CD14-positive monocyte (primary cell): ENCODE measurements around the gene FAIM2. TPM values are rescaled to one million over a fixed set of nuclear protein-coding genes. Genes with fewer than 3 reads are reported as not detected.

Source experiments
- DNase-seq, 3 donors: peaks; one replicate each; pipeline ENCODE4 v3.0.0-alpha.2; 2011 to 2022
- H2AFZ ChIP-seq: 2 replicates; pipeline ENCODE4 v1.6.0; 2012; ENCODE audit warnings: mild to moderate bottlenecking, low read depth, low read length, inconsistent platforms; ENCODE audit not compliant: insufficient read depth, poor library complexity, severe bottlenecking
- H3K27ac ChIP-seq, 2 donors: 1 replicate in 1 of 2; 2 replicates in 1 of 2; pipeline ENCODE4 v1.5.1; 2012 to 2013; ENCODE audit warnings: low read length in 2 of 2, control low read depth in 1 of 2, inconsistent platforms in 1 of 2, low read depth in 1 of 2, mild to moderate bottlenecking in 1 of 2
- H3K27me3 ChIP-seq, 2 donors: one replicate each; pipeline versions ENCODE4 v1.6.0 to v1.6.1; 2011 to 2013; ENCODE audit warnings: low read length in 2 of 2; ENCODE audit not compliant: control insufficient read depth in 2 of 2, insufficient read depth in 2 of 2
- H3K36me3 ChIP-seq, 2 donors: replicated peaks in 1 of 2; 1 replicate in 1 of 2; 2 replicates in 1 of 2; pipeline versions ENCODE4 v1.5.1 to v1.6.1; 2012 to 2013; ENCODE audit warnings: low read length in 2 of 2, control low read depth in 1 of 2, inconsistent platforms in 1 of 2, mild to moderate bottlenecking in 1 of 2; ENCODE audit not compliant: insufficient read depth in 2 of 2, control insufficient read depth in 1 of 2
- H3K4me1 ChIP-seq, 2 donors: 1 replicate in 1 of 2; 2 replicates in 1 of 2; pipeline versions ENCODE4 v1.5.1 to v1.6.1; 2012 to 2013; ENCODE audit warnings: low read length in 2 of 2, control low read depth in 1 of 2, inconsistent platforms in 1 of 2, mild to moderate bottlenecking in 1 of 2, moderate library complexity in 1 of 2; ENCODE audit not compliant: insufficient read depth in 2 of 2, control insufficient read depth in 1 of 2
- H3K4me2 ChIP-seq: replicated peaks from 2 replicates; pipeline ENCODE3; 2012; ENCODE audit warnings: low read length, moderate library complexity, mild to moderate bottlenecking; ENCODE audit not compliant: poor library complexity, severe bottlenecking; ENCODE audit errors: extremely low read depth
- H3K4me3 ChIP-seq, 3 experiments: fragments of 200-600 bp in 1 of 3; sonication (generic) in 1 of 3; replicated peaks in 1 of 3; 1 replicate in 2 of 3; 2 replicates in 1 of 3; pipeline ENCODE4 v1.5.1; 2011 to 2013; ENCODE audit warnings: low read length in 3 of 3, mild to moderate bottlenecking in 3 of 3, control low read depth in 2 of 3, low read depth in 2 of 3, inconsistent platforms in 1 of 3, moderate library complexity in 1 of 3
- H3K79me2 ChIP-seq: 2 replicates; pipeline ENCODE4 v1.6.0; 2012; ENCODE audit warnings: mild to moderate bottlenecking, control low read depth, inconsistent platforms, low read length, moderate library complexity; ENCODE audit not compliant: insufficient read depth
- H3K9ac ChIP-seq: 2 replicates; pipeline ENCODE4 v1.6.0; 2017; ENCODE audit warnings: low read length, mild to moderate bottlenecking; ENCODE audit not compliant: insufficient read depth, poor library complexity, severe bottlenecking
- H3K9me3 ChIP-seq, 2 donors: replicated peaks in 1 of 2; 1 replicate in 1 of 2; 2 replicates in 1 of 2; pipeline versions ENCODE4 v1.5.1 to v1.6.1; 2012 to 2013; ENCODE audit warnings: low read length in 2 of 2, control low read depth in 1 of 2; ENCODE audit not compliant: control insufficient read depth in 1 of 2, insufficient read depth in 1 of 2
- H4K20me1 ChIP-seq: 2 replicates; pipeline ENCODE4 v1.6.0; 2012; ENCODE audit warnings: mild to moderate bottlenecking, low read length, control low read depth, moderate library complexity; ENCODE audit not compliant: insufficient read depth
- H3K27ac Mint-ChIP-seq, 7 donors: one replicate each; pipeline ENCODE4 v1.8.0; 2020; ENCODE audit warnings: mild to moderate bottlenecking in 7 of 7, mixed read lengths in 7 of 7, moderate library complexity in 6 of 7, inconsistent platforms in 2 of 7
- H3K27me3 Mint-ChIP-seq, 3 donors: one replicate each; pipeline ENCODE4 v1.8.0; 2021 to 2022; ENCODE audit warnings: low read depth in 3 of 3, mild to moderate bottlenecking in 3 of 3, mixed read lengths in 3 of 3, moderate library complexity in 3 of 3, inconsistent platforms in 1 of 3
- H3K36me3 Mint-ChIP-seq, 2 donors: one replicate each; pipeline ENCODE4 v1.8.0; 2020; ENCODE audit warnings: mixed read lengths in 2 of 2, inconsistent platforms in 1 of 2, mild to moderate bottlenecking in 1 of 2
- H3K4me1 Mint-ChIP-seq: one replicate; pipeline ENCODE4 v1.8.0; 2020; ENCODE audit warnings: mild to moderate bottlenecking, mixed read lengths
- H3K4me3 Mint-ChIP-seq, 2 donors: one replicate each; pipeline ENCODE4 v1.8.0; 2020; ENCODE audit warnings: mild to moderate bottlenecking in 2 of 2, mixed read lengths in 2 of 2, moderate library complexity in 1 of 2
- H3K9me3 Mint-ChIP-seq, 7 donors: one replicate each; pipeline ENCODE4 v1.8.0; 2020 to 2022; ENCODE audit warnings: mixed read lengths in 7 of 7, mild to moderate bottlenecking in 6 of 7, moderate library complexity in 6 of 7, inconsistent platforms in 2 of 7
- CTCF ChIP-seq: fragments of 200-600 bp; IDR thresholded peaks from one replicate; pipeline ENCODE4 v1.8.0; 2022; ENCODE audit warnings: antibody characterized with exemption, mild to moderate bottlenecking
- WGBS: methylation state at CpG from one replicate; pipeline ENCODE4 v1.1.5; 2013; ENCODE audit warnings: missing lambda C conversion rate; ENCODE audit not compliant: insufficient coverage; 5-methylcytosine and 5-hydroxymethylcytosine counted together
- intact Hi-C, 2 donors: fragments of 100-400 bp; cut with micrococcal nuclease; formaldehyde crosslinking; loops; one replicate each; pipeline versions ENCODE4 v1.15.0 to v1.15.1; 2023
- polyA plus RNA-seq, 3 donors: library from polyadenylated mRNA; depleted of rRNA in 1 of 3; unstranded in 2 of 3; stranded (reverse) in 1 of 3; fragments of 300-500 nt in 2 of 3; fragments of >200 nt in 1 of 3; fragmentation: Illumina TruSeq in 2 of 3; gene quantifications; 1 replicate in 2 of 3; 2 replicates in 1 of 3; pipeline ENCODE4 v1.2.3, GENCODE V29; 2012 to 2021

FAIM2 gene
- polyA plus RNA-seq, 3 donors, result not detected

GRCh38 chr12:49942921-49943624 is 39.4 kb upstream of the FAIM2 start:
- Mint-ChIP-seq H3K4me1 (peaks cover 33% of the 10 kb centered on the region), H3K27ac (no peak overlapping the region), H3K27me3 (peaks cover 35 to 59% (median 45%) of the 10 kb centered on the region in 3 donors), H3K9me3 (peaks cover 0 to 2% (median 0%) of the 10 kb centered on the region in 7 donors), H3K4me3 (peak overlapping the region in 1 of 2 donors; percentile 37), H3K36me3 (no peaks in the 10 kb centered on the region)
- no peak overlapping the region for H2AFZ ChIP-seq
- TF ChIP-seq CTCF, result no peak
- DNase-seq, result no peak
- 95% methylated on average over 6 of the region's 14 CpGs for WGBS
- no peaks in the 10 kb centered on the region for H4K20me1 ChIP-seq
- H3K4me2 ChIP-seq, result no peak overlapping the region
- intact Hi-C loops, result no loop called here
- peaks cover 0 to 39% of the 10 kb centered on the region in 2 donors for H3K27me3 ChIP-seq
- no peaks in the 10 kb centered on the region for H3K9me3 ChIP-seq
- no peaks in the 10 kb centered on the region for H3K36me3 ChIP-seq
- no peak overlapping the region for H3K27ac ChIP-seq
- no peak overlapping the region for H3K9ac ChIP-seq
- H3K4me3 ChIP-seq, result no peak overlapping the region
- H3K4me1 ChIP-seq, result peaks cover 12 to 17% of the 10 kb centered on the region in 2 donors
- no peaks in the 10 kb centered on the region for H3K79me2 ChIP-seq

- 100% methylated on average over 1 of the region's 3 CpGs for WGBS
- Mint-ChIP-seq H3K4me1 (peaks cover 28% of the 10 kb centered on the region), H3K27ac (peak overlapping the region in 1 of 7 donors; percentile 23), H3K9me3 (peaks cover 0 to 2% (median 0%) of the 10 kb centered on the region in 7 donors), H3K36me3 (no peaks in the 10 kb centered on the region), H3K27me3 (peaks cover 29 to 54% (median 41%) of the 10 kb centered on the region in 3 donors), H3K4me3 (peak overlapping the region in 1 of 2 donors; percentile 37)
- peaks cover 12 to 17% of the 10 kb centered on the region in 2 donors for H3K4me1 ChIP-seq
- no peaks in the 10 kb centered on the region for H4K20me1 ChIP-seq
- no peak overlapping the region for H3K4me2 ChIP-seq
- TF ChIP-seq CTCF, result no peak
- intact Hi-C loops, result no loop called here
- no peaks in the 10 kb centered on the region for H3K9me3 ChIP-seq
- no peaks in the 10 kb centered on the region for H3K36me3 ChIP-seq
- H3K79me2 ChIP-seq, result no peaks in the 10 kb centered on the region
- no peak overlapping the region for H3K27ac ChIP-seq
- H3K4me3 ChIP-seq, result no peak overlapping the region
- no peak overlapping the region for H3K9ac ChIP-seq
- DNase-seq, result no peak
- H2AFZ ChIP-seq, result no peak overlapping the region
- H3K27me3 ChIP-seq, result peaks cover 0 to 36% of the 10 kb centered on the region in 2 donors
Measured at GRCh38 chr12:49942512-49942893, 38.8 kb upstream of the FAIM2 start.
